Eye (tissue), 1 donor: ENCODE data around the gene PBX2.
A peak's percentile ranks its signal among the peaks of the same experiment; 100 is the strongest.
"Not testable (repeated sequence)": the region's sequence is repeated elsewhere in the genome, so short reads cannot be mapped to it uniquely, and the experiment has no call there.

ENCODE experiments used
- DNase-seq: peaks from one replicate; pipeline ENCODE4 v3.0.0-alpha.2; 2015

The PBX2 gene

GRCh38 chr6:32148289-32149091 is 41.5 kb downstream of the PBX2 start:
- peak; percentile 91 for DNase-seq

- no peak for DNase-seq
Observed at GRCh38 chr6:32147401-32148132, 42.4 kb downstream of the PBX2 start.

GRCh38 chr6:32146687-32147086 is 43.3 kb downstream of the PBX2 start:
- no peak for DNase-seq

- DNase-seq = no peak
Observed at GRCh38 chr6:32146287-32146686, 43.7 kb downstream of the PBX2 start.

- DNase-seq = not testable (repeated sequence)
Observed at GRCh38 chr6:32144238-32144637, 45.8 kb downstream of the PBX2 start.

GRCh38 chr6:32140420-32141046 is 49.5 kb downstream of the PBX2 start:
- DNase-seq = no peak

- DNase-seq = peak; percentile 43
Observed at GRCh38 chr6:32139590-32139989, 50.4 kb downstream of the PBX2 start.

- DNase-seq = no peak
Observed at GRCh38 chr6:32137454-32137853, 52.5 kb downstream of the PBX2 start.
